Left ventricle myocardium inferior (tissue), 1 donor: ENCODE data around the gene PPIL1. TPM values are rescaled to one million over a fixed set of nuclear protein-coding genes. Genes with fewer than 3 reads are reported as not detected.

Source experiments
- DNase-seq: peaks from one replicate; pipeline ENCODE4 v3.0.0-alpha.2; 2020
- H3K27ac ChIP-seq: fragments of 200-600 bp; replicated peaks from 2 replicates; pipeline ENCODE4 v1.8.0; 2021
- H3K27me3 ChIP-seq: fragments of 200-600 bp; 2 replicates; pipeline ENCODE4 v1.8.0; 2021; ENCODE audit warnings: low read depth
- H3K36me3 ChIP-seq: fragments of 200-600 bp; 2 replicates; pipeline ENCODE4 v1.8.0; 2021
- H3K4me1 ChIP-seq: fragments of 200-600 bp; 2 replicates; pipeline ENCODE4 v1.8.0; 2021
- H3K4me3 ChIP-seq: fragments of 200-600 bp; 2 replicates; pipeline ENCODE4 v1.8.0; 2021; ENCODE audit warnings: mild to moderate bottlenecking, moderate library complexity
- H3K9me3 ChIP-seq: fragments of 200-600 bp; replicated peaks from 2 replicates; pipeline ENCODE4 v1.8.0; 2021
- intact Hi-C: fragments of 100-400 bp; cut with micrococcal nuclease; formaldehyde crosslinking; loops from one replicate; pipeline ENCODE4 v1.11.0; 2022
- total RNA-seq: library from RNA; stranded (reverse); fragmentation: NEBNext Ultra II Directional; extraction: Animal tissue kit (Norgen Biotek cat#: 25700); gene quantifications from one replicate; pipeline ENCODE4 v1.2.1, GENCODE V29; 2021
- TF ChIP-seq, protein P1 (sequence below): fragments of 200-600 bp; IDR thresholded peaks from 2 replicates; pipeline ENCODE4 v1.8.0; 2021; ENCODE audit warnings: antibody characterized with exemption, mild to moderate bottlenecking, borderline replicate concordance
- donor health status: DM: no; HTN: yes; CAD: no; lungs with severe emphysema.

PPIL1 gene
- total RNA-seq, 1 donor from 2014 or later: 69.1 TPM

DNA sequence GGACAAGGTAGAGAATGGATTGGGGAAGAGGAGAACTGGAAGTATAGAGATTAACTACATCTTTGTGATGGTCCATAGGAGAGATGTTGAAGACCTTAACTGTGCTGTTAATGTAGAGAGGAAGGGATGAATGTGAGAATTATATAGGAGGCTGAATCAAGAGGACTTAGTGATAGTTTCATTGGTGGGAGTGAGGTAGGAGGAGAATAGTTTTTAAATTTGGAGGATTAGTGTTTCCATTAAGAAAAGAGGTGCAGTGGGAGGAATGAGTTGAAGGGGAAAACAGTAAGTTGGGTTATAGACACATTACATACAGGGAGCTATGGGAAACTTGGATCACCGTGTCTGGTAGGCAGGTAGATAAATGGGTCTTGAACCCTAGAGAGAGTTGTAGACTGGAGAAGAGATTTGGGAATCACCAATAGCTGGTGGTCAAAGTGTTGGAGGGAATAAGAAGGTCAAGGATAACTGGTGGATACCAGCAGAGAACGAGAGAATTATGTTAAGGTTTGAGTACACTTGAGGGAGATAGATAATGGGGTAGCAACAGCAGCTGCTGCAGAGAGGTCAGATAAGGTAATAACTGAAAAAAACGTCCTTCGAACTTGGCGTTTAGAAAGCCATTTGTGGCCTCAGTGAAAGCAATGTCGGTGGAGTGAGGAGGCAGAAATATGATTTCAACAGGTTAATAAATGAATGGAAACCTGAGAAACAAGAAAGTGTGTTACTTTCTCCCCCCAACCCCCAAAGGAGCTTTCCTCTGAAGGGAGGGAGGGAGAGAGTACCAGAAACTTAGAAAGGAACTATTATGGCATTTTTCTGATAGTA lies 14.3 kb upstream of the PPIL1 start:
- Histone ChIP-seq H3K27me3 (no peaks in the 10 kb centered on the region), H3K4me3 (no peak overlapping the region), H3K9me3 (no peaks in the 10 kb centered on the region), H3K4me1 (peaks cover 72% of the 10 kb centered on the region), H3K27ac (peak overlapping the region; percentile 59), H3K36me3 (peaks cover 19% of the 10 kb centered on the region)
- TF ChIP-seq, protein P1, sequence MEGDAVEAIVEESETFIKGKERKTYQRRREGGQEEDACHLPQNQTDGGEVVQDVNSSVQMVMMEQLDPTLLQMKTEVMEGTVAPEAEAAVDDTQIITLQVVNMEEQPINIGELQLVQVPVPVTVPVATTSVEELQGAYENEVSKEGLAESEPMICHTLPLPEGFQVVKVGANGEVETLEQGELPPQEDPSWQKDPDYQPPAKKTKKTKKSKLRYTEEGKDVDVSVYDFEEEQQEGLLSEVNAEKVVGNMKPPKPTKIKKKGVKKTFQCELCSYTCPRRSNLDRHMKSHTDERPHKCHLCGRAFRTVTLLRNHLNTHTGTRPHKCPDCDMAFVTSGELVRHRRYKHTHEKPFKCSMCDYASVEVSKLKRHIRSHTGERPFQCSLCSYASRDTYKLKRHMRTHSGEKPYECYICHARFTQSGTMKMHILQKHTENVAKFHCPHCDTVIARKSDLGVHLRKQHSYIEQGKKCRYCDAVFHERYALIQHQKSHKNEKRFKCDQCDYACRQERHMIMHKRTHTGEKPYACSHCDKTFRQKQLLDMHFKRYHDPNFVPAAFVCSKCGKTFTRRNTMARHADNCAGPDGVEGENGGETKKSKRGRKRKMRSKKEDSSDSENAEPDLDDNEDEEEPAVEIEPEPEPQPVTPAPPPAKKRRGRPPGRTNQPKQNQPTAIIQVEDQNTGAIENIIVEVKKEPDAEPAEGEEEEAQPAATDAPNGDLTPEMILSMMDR: no peak
- DNase-seq: no peak
- intact Hi-C loops: no loop called here

DNA sequence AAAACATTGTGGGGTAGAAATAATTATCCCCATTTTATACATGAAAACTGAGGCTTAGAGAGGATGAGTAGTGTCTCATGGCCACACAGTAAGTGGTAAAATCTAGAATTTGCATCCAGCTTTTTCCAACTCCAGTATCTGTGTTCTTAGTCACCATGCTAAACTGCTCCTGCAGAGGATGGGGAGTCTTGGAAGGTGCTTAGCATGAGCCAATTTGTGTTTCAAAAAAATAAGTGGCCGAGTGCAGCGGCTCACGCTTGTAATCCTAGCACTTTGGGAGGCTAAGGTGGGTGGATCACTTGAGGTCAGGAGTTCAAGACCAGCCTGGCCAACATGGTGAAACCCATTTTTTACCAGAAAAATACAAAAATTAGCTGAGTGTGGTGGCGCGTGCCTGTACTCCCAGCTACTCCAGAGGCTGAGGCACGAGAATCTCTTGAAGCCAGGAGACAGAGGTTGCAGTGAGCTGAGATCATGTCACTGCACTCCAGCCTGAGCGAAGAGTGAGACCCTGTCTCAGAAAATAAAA lies 13.6 kb upstream of the PPIL1 start:
- H3K27ac ChIP-seq: peak overlapping the region; percentile 59
- intact Hi-C loops: no loop called here

DNA sequence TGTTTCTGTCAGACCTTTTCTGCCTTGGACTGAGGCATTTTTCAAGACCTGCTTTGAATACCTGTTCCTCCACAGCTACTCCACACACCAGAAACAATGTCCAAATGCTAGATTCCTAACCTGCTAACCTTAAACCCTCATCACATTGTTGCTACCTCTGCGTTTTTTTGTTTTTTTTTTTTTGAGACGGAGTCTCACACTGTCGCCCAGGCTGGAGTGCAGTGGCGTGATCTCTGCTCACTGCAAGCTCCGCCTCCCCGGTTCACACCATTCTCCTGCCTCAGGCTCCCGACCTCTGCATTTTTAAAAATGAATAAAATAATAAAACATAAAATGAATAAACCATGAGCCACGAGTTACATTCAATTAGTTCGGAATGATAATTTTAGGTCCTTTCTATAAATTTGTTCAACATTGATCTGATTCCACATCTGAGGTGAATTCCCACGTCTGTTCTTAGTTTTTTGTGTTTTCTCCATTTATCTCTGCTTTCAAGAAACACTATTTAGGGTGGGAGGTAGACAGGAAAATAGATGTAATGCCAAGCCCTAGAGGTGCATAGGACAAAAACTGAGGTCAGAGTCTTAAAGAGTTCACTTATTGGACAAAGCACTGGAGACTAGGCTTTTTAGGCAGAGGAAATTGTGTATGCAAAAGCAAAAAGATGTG lies 12.5 kb upstream of the PPIL1 start:
- TF ChIP-seq, protein P1: no peak
- no peaks in the 10 kb centered on the region for H3K9me3 ChIP-seq
- H3K27ac ChIP-seq: peak overlapping the region; percentile 93
- intact Hi-C loops: no loop called here
- DNase-seq: no peak
- peaks cover 62% of the 10 kb centered on the region for H3K4me1 ChIP-seq
- no peaks in the 10 kb centered on the region for H3K27me3 ChIP-seq
- peak overlapping the region; percentile 81 for H3K4me3 ChIP-seq
- H3K36me3 ChIP-seq: peaks cover 7% of the 10 kb centered on the region

More for the DNA sequence above, 13.6 kb upstream of the PPIL1 start:
- H3K27me3 ChIP-seq: no peaks in the 10 kb centered on the region
- DNase-seq: no peak
- peaks cover 12% of the 10 kb centered on the region for H3K36me3 ChIP-seq
- TF ChIP-seq, protein P1: no peak
- no peaks in the 10 kb centered on the region for H3K9me3 ChIP-seq
- H3K4me1 ChIP-seq: peaks cover 66% of the 10 kb centered on the region
- H3K4me3 ChIP-seq: no peak overlapping the region

DNA sequence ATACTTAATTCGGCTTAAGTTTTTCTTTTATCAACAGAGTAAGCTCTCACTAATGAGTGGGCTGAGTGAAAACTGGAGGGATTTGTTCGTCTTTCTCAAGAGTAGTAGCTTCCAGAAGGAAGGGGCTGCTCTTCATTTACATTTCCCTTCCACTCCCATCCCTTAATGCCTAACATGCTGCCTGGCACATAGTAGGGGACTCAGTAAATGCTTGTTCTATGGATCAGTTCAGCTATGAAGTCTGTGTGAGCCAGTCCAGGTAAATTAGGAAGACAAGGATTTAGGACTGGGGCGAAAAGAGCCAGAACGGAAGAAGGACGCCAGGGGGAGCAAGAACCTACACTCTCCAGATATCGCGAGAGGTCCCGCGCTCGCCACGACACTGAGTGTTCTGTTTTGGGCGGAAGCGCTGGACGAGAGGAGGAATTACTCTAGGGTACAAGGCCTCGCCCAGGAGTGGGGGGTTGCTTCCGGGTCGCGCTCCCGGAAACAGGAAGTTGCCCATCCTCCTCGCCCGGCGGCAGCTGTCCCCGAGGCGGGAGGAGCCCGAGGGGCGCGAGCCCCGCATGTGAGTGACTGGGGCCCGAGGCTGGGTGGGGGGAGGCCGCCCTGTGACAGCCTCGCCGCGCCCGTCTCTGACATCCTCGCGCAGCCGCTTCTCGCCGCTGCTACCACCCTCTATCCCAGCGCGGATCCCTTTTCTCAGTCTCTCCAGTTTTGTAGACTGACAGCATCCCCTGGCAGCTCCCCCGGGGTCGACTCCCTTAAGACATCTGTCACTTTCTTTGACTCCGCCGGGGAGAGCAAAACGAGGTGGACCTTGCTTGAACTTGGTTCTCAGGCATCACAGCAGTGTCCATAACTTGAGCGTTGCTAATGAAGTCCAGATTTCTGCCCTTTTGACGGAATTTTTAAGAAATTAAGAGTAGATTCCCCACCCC lies 11.1 kb upstream of the PPIL1 start, which contains the start of gene C6orf89:
C6orf89 (plus strand) TSS at position 492 of the 941 bp plus-strand sequence. CDS start 13,493 bp downstream, outside the sequence.
- peaks cover 55% of the 10 kb centered on the region for H3K4me1 ChIP-seq

More for the DNA sequence above, 11.1 kb upstream of the PPIL1 start, which contains the start of gene C6orf89:
- Histone ChIP-seq H3K4me3 (peak within 1 kb of the TSS; percentile 81), H3K27me3 (no peaks in the 10 kb centered on the region), H3K9me3 (no peaks in the 10 kb centered on the region), H3K36me3 (peaks cover 4% of the 10 kb centered on the region), H3K27ac (peak within 1 kb of the TSS; percentile 93)
- TF ChIP-seq, protein P1: peak; percentile 90
- intact Hi-C loops: no loop called here
- DNase-seq: peak; percentile 97
